ENCODE data around the gene NEK7.

Gene NEK7

GRCh38 chr1:198116069-198116468 is 40.7 kb upstream of the NEK7 start:
- Histone ChIP-seq H3K36me3 (no peaks in the 10 kb centered on the region), H3K4me3 (ENCODE audit: low read depth in 1 of 2, low read length in 1 of 2) (no peak overlapping the region), H3K4me1 (ENCODE audit: control insufficient read depth in 1 of 2, insufficient read depth in 1 of 2, low read depth in 1 of 2, low read length in 1 of 2) (no peaks in the 10 kb centered on the region), H3K27me3 (no peaks in the 10 kb centered on the region), H3K27ac (no peak overlapping the region), H3K9me3 (no peaks in the 10 kb centered on the region)
- TF ChIP-seq CTCF (IDR thresholded peaks at IDR 0.05): no peak

DNA sequence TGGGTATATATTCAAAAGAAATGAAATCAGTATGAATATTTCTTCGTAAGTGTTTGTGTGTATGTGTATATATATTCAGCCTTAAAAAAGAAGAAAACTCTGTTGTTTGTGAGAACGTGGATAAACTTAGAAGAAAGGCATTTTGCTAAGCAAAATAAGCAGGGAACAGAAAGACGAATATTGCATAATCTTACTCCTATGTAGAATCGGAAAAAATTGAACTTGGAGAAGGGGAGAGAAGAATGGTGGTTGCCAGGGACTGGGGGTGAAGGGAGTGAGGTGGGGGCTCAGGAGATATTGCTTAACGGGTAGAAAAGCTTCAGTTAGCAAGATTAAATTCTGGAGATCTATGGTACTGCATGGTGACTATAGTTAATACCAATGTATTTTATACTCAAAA is 40.3 kb upstream of the NEK7 start:
- Histone ChIP-seq H3K4me1 (ENCODE audit: control insufficient read depth in 1 of 2, insufficient read depth in 1 of 2, low read depth in 1 of 2, low read length in 1 of 2) (no peaks in the 10 kb centered on the region), H3K27me3 (no peaks in the 10 kb centered on the region), H3K9me3 (no peaks in the 10 kb centered on the region), H3K4me3 (ENCODE audit: low read depth in 1 of 2, low read length in 1 of 2) (no peak overlapping the region), H3K36me3 (no peaks in the 10 kb centered on the region), H3K27ac (no peak overlapping the region)
- TF ChIP-seq CTCF (IDR thresholded peaks at IDR 0.05): no peak

DNA sequence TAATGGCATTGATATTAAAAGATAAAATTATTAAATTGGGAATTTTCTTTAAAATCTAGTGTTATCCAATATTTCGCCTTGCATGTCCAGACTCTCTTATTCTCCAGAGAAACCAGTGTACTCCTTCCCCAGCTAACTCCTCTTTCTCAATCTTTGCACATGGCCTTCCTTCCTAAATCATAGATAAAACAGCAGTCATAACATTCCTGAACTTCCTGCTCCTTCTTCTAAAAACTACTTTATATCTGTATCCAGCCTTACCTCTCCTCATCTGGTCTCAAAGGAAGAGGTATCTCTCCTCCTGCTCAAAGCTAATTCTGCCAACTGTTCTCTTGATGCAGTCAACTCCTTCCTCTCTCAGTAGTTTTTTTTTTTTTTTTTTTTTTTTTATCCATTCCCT is 39.5 kb upstream of the NEK7 start:
- TF ChIP-seq CTCF (IDR thresholded peaks at IDR 0.05): no peak
- Histone ChIP-seq H3K4me1 (ENCODE audit: control insufficient read depth in 1 of 2, insufficient read depth in 1 of 2, low read depth in 1 of 2, low read length in 1 of 2) (no peaks in the 10 kb centered on the region), H3K27me3 (no peaks in the 10 kb centered on the region), H3K9me3 (no peaks in the 10 kb centered on the region), H3K27ac (no peak overlapping the region), H3K36me3 (no peaks in the 10 kb centered on the region), H3K4me3 (ENCODE audit: low read depth in 1 of 2, low read length in 1 of 2) (no peak overlapping the region)

DNA sequence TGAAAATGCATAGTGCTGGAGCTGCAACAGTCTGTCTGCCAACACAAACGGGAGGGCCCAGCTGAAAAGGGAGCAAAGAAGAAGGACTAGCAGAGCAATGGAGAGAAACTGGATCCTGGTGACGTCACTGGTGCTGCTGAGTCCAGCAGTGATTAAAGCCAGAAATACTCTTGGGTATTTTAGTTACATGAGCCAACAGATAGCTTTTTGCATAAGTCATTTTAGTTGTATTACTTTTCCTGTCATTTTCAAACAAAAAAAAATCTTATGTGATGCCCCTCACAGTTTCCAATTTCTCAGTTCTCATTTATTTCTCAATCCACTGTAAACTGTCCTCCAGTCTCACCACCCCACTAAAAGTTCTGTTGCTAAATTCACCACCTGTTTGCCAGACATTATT is 38.7 kb upstream of the NEK7 start:
- H3K4me3 ChIP-seq (ENCODE audit: low read depth in 1 of 2, low read length in 1 of 2): no peak overlapping the region
- no peak overlapping the region for H3K27ac ChIP-seq
- no peak for TF ChIP-seq CTCF (IDR thresholded peaks at IDR 0.05)
- H3K36me3 ChIP-seq: no peaks in the 10 kb centered on the region
- no peaks in the 10 kb centered on the region for H3K27me3 ChIP-seq
- H3K9me3 ChIP-seq: no peaks in the 10 kb centered on the region
- H3K4me1 ChIP-seq (ENCODE audit: control insufficient read depth in 1 of 2, insufficient read depth in 1 of 2, low read depth in 1 of 2, low read length in 1 of 2): no peaks in the 10 kb centered on the region

GRCh38 chr1:198119906-198120305 is 36.9 kb upstream of the NEK7 start:
- no peak for TF ChIP-seq CTCF (IDR thresholded peaks at IDR 0.05)
- H3K4me1 ChIP-seq (ENCODE audit: control insufficient read depth in 1 of 2, insufficient read depth in 1 of 2, low read depth in 1 of 2, low read length in 1 of 2): no peaks in the 10 kb centered on the region
- no peaks in the 10 kb centered on the region for H3K36me3 ChIP-seq
- no peaks in the 10 kb centered on the region for H3K27me3 ChIP-seq
- H3K4me3 ChIP-seq (ENCODE audit: low read depth in 1 of 2, low read length in 1 of 2): no peak overlapping the region
- no peaks in the 10 kb centered on the region for H3K9me3 ChIP-seq
- H3K27ac ChIP-seq: no peak overlapping the region
